Femur (tissue), 1 donor: Measurements from ENCODE around the gene ZNF276.
A peak's percentile ranks its signal among the peaks of the same experiment; 100 is the strongest.
"Not testable (repeated sequence)": the region's sequence is repeated elsewhere in the genome, so short reads cannot be mapped to it uniquely, and the experiment has no call there.

Source experiments
- DNase-seq: peaks from one replicate; pipeline ENCODE4 v3.0.0-alpha.2; 2017

The ZNF276 gene

DNA sequence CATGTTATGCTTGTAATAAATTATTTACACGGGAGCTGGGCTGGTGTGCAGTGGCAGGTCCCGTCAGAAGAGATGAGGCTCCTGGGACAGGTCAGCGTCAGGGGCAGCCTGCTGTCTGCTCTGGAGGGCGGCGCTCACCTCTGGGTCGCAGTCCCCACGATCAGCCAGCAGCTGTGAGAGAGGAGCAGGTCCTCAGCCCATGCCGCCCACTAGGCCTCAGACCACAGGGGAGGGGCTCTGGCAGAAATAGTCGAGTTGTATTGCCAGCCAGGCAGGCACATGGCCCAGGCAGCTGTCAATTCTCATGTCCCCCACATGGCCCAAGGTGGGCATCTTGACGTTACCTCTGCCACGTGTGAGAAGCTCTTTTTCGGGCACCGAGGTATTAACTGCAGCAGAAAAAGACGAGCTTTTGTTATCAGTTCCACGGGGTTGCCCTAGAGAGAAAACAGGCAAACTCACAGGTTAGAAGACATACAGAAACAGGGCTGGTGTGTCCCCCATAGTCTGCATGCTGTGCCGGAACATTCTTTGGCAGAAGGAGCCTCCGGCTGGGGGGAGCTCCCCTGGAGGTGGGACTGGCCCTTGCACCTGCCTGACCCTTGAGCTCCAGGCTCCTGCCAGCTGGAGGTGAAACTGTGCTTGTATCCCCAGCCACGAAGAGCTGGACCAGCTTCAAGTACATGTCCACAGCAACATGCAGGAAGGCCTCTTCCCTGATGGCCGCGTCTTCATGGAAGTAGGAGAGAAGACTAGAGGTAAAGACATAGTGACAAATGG is 17.4 kb downstream of the ZNF276 start:
- DNase-seq = no peak

DNA sequence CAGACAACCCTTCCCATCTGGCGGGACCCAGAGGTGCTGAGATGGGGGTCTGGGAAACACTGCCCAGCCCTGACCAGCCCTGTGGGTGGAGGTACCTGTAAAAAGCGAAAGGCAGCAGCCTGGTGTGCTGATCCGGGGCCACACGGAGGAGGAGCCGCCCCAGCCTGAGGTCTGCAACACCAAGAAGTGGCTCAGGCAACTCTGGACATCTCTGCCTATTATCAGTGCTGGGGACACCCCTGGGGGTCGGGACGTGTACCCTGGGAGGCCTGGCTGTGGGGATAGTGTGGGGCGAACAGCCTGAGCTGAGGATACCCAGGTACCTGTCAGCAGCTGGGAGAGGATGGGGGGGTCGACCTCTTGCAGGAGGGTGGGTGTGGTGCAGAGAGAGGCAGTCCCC is 18.0 kb downstream of the ZNF276 start:
- DNase-seq = no peak

DNA sequence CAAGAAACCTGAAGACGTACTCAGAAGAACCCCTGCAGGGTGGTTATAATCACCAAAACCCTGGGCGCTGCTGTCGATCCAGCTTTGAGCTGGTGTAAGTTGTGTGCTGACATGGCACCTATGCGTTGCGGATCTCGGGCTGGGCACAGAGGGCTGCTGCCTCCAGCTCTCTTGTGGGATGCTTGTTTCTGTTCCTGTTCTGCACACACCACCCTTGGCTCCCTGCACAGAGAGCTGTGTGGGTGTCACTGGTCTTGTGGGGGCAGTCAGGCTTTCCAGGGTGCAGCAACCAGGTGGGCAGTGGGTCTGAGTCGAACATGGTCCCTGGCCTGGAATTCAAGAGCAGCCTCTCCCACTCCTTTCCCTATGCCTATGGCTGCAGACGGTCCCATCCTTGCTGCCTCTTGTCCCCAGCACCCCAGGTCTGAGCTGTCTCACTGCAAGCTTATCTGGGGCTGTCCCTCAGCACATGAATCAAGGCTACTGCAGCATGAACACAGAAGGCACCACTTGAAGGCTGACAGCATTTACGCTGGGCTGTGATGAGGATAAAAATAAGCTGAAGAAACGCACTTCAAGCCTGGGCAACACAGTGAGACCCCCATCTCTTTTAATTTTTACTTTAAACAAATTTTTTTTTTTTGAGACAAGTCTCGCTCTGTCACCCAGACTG is 20.1 kb downstream of the ZNF276 start:
- DNase-seq = no peak

DNA sequence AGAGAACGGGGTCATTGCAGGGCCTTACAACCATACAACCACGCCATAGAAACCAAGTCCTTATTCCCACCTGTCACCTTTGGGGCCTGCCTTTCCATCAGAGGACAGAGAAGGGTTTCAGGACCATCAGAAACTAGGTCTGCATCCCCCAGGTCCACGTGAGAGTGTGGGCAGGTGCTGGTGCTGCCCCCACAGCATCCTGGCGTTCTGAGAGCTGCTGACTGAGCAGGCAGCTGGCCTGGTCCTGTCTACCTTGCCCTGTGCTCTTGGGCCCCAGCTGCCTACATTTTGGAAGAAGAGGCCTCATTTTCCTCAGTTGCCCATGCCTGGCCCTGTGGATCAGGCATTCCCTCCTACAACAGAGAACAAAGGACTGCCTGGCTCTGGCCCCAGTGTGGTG is 21.6 kb downstream of the ZNF276 start:
- no peak for DNase-seq

DNA sequence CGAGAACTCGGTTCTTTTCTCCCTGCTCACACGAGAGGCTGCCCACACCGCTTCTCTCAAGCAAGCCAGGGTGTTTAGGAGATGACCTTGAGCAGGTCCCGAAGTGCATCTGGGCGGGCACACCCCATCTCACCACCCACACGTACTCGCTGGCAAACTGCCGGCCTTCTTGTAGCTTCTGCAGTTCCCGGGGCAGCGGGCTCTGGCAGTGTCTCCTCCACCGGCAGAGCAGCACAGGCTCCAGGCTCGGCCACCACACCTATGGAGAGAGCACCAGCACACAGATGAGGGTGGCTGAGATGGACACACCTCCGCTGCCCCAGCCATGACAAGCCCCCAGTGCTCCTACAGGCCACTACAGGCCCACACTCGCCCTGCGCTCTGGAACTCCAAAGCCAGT is 23.5 kb downstream of the ZNF276 start:
- DNase-seq = no peak

DNA sequence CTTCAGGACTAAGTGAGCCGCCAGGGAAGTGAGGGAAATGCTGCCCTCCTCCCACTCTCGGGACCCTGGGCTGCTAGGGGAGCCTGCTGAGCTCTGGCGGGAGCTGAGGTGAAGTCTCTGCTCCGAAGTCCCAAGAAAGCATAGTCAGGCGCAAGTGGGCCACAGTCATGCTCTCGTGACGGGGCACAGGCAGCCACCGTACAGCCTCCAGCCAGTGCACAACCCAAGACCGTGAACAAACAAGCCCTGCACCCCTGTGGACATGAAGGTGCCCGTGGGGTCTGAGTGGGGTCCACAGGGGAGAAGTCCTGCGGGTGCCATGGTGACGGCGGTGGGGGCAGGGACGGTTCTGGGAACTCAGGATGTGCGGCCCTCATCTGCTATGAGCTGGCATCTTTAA is 24.7 kb downstream of the ZNF276 start:
- no peak for DNase-seq

DNA sequence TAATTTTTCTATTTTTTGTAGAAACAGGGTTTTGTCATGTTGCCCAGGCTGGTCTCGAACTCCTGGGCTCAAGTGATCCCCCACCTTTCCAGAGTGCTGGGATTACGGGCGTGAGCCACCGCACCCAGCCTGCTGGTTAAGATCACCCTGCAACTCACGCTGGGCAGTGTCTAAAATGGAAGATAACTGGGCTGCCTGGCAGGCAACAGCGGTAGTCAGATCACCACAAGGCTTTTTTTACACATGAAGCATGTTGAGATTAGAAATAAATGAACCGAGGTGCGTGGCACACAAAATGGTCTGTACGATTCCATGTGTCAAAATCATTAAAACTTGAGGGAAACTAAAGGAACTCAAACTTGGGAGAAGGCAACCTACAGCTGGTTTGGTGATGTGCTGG is 26.7 kb downstream of the ZNF276 start:
- DNase-seq = no peak

DNA sequence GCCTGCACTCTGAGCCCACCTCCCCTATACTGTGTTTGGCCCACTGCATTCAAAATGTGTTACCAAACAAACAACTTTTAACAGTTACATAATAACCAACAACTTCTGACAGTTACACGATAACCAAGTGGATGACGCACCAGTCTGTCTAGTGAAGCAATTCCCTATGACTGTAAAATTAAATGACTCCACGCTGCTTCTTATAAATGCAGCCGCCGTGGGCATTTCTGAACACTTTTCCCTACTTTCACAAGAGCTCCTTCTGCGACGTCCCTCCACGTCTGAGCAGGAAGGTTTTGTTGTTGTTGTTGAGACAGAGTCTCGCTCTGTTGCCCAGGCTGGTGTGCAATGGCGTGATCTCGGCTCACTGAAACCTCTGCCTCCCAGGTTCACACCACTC is 27.6 kb downstream of the ZNF276 start:
- no peak for DNase-seq

DNA sequence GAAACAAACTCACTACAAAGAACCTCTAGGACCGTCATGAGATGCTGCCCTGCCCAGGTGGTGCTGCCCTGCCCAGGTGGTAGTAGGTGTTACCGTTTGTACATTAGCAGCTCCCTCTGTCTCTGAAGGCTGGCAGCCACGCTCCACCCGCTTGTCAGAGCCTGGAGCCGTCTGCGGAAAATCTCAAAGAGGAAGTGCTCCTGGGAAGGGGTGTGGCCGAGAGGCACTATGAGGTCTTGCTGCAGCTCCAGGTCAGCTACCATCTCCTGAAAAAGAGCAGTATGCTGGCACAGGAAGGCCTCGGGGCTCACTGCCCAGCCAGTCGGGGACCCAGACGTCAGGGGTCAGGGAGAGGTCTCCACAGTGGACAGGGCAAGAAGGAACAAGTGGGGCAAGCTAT is 28.3 kb downstream of the ZNF276 start:
- no peak for DNase-seq

DNA sequence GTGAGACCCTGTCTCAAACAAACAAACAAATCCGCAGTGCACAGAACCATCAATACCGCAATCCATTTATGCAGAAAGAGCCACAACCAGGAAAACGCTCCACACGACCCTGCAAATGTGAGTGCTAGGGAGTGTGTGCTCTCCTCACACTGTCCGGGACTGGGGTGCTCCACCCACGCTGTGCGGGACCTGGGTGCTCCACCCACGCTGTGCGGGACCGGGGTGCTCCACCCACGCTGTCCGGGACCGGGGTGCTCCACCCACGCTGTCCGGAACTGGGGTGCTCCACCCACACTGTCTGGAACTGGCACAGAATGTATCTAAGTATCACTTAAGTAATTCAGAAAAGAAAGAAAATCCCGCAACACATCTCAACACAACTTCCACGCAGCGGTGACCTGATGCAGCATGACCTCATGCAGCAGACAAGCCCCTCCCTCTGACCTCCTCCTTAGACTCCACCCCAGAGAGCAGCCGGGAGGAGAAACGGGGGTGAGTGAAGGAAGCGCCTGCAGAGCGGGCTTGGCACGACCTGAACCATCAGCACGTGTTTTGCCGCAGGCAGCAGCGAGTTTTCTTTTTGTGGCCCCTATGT is 38.5 kb downstream of the ZNF276 start:
- no peak for DNase-seq

DNA sequence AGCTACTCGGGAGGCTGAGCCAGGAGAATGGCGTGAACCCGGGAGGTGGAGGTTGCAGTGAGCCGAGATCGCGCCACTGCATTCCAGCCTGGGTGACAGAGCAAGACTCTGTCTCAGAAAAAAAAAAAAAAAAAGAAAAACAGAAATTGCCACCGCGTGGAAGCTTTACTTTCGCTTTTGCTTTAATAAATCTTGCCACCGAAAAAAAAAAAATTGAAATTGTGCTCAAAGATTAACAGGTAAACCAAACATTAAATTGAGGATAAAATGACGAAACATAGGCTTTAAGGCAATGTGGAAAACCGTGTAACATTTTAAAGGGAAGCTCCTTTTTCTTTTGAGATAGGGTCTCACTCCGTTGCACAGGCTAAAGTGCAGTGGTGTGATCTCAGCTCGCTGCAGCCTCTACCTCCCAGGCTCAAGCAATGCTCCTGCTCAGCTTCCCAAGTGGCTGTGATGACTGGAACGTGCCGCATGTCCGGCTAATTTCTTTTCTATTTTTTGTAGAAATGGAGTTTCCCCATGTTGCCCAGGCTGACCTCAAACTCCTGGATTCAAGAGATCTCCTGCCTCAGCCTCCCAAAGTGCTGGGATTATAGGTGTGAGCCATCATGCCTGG is 40.1 kb downstream of the ZNF276 start:
- DNase-seq = no peak

DNA sequence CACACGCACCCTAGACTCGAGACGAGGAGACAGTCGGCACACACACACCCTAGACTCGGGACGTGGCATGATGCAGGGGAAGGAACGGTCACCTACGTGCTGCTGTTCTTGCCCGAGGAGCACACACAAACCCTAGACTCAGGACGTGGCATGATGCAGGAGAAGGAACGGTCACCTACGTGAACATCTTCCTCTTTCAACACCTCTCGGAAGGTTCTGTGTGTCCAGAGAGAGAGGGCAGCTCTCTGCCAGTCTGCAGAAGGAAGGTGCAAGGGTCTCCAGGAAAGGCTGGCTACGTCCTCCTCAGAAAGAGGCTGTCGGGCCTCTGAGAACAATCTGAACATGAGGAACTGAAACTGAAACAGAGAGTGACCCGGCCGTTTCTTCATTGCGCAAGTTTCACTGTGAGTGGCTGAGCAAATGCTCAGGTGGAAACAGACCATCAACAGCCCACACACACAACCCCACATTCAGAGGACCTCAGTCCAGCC is 43.4 kb downstream of the ZNF276 start:
- peak; percentile 53 for DNase-seq

DNA sequence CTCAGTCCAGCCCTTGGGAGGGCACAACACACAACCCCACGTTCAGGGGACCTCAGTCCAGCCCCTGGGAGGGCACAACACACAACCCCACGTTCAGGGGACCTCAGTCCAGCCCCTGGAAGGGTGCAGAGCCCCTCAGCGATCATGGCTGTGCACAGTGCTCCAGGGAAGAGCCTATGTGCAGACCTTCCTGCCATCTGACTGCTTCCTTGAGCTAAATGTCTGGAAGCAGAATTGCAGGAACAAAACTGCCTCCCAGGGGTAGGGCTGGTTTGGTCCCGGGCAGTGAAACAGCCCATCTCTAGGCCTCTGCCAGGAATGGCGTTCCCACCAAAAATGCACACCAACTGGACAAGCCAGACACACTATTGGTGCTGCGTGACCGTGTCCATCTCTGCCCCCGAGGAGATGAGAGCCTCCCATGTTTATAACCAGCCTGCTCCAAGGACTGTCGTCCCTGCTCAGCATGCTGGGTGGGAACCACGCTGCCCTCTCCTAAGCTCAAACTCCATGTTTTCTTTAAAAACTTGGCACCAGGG is 44.0 kb downstream of the ZNF276 start:
- no peak for DNase-seq

DNA sequence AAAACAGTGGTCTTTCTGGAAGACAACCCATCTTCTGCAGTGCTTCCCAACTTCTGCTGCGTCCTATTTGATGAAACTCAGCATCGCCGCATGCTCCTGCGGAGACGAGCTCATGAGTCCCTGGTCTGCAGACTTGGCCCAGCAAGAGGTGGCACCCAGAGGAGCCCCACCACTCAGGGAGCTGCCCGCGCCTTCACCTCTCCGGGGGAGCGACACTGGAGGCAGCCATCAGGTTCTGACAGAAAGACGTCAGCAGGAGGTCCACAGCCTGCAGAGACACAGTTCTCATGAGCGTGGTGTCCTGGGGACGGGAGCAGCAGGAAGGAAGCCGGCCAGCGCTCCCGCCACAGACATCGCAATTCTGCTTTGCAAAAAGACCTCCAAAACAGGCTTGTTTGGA is 49.0 kb downstream of the ZNF276 start:
- DNase-seq = no peak

DNA sequence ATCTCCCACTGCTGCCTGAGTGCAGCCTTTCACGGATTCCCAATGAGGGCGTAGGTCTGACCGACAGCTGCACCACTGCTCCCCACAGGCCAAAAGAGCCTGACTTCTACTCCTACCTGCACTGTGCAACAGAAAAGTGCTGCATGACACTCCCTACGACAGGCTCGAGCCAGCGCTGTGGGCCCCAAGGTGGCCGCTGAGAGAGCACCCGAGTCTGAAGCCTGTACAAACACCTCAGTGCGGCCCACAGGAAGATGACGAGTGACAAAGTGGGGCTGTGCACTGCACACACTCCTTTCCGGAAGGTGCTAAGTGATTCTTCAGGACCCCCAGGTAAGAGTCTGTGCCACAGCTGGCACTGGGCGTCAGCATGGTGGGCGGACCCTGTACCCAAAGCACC is 53.9 kb downstream of the ZNF276 start:
- DNase-seq = no peak

DNA sequence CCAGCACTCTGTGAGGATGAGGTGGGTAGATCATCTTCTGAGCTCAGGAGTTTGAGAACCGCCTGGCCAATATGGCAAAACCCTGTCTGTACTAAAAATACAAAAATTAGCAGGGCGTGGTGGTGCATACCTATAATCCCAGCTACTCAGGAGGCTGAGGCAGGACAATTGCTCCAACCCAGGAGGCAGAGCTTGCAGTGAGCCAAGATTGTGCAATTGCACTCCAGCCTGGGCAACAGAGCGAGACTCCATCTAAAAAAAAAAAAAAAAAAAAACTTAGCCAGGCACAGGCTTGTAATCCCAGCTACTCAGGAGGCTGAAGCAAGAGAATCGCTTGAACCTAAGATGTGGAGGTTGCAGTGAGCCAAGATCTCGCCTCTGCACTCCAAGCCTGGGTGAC is 56.9 kb downstream of the ZNF276 start:
- DNase-seq = not testable (repeated sequence)

DNA sequence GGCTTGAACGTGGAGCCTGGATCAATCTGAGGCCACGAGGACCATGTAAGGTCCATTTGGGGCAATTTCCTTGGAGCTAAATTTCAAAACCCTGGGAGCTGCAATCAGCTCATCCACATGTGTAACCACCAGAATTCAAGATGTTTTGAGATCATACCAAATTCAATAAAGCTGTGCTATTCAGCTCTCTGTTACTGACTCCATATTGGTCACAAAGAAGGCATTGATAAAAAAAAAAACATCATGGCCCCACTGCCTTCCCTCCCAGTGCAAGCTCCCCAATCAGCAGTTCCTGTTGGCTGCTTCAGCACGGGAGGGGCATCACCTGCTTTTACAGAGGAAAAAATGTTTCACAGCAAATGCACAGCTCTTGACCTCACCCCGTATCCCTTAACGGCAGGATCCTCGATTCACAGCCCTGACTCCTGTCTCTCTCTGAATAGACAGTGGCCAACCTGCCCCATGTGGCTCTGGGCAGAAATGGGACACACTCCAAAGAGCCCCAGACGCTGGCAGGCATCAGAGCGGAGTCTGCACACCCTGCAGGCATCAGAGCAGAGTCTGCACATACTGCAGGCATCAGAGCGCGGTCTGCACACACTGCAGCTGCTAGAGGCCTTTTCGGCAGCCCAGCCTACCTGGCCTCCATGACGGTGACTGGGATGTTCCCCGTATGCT is 58.0 kb downstream of the ZNF276 start:
- no peak for DNase-seq

DNA sequence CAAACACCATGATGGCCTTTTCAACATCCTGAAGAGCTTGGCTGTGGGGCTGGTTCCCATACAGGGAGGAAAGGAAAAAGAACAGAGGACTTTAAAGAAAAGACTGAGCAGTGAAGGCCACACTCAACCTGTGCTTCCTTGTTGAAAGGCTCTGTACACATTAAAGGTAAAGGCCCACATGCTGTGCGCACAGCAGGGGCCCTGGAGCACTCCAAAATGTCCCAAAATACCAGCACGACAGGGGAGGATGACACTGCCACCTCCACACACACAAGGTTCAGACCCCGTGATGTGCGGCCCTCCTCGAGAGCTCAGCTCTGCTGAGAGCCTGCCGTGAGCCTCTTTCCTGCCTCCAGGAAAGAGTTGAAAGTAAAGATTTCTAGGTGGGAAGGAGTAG is 58.6 kb downstream of the ZNF276 start:
- no peak for DNase-seq

DNA sequence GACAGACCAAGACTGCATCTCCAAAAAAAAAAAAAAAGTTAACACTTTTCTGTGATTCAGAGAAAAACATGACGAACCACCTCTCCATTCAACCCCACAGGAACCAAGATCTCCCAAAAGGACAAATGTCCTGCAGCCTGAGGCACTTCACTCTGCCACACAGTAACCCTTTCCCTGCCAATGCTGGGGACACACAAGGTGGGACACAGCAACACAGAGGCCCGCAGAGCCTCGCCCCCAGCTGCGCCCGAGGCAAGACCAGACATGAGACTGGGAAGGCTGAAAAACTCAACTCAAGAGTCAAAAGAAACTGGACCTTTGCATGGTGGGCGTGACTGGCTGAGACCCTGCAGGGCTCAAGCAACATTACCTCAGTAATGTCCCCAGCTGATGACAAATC is 61.2 kb downstream of the ZNF276 start:
- no peak for DNase-seq

DNA sequence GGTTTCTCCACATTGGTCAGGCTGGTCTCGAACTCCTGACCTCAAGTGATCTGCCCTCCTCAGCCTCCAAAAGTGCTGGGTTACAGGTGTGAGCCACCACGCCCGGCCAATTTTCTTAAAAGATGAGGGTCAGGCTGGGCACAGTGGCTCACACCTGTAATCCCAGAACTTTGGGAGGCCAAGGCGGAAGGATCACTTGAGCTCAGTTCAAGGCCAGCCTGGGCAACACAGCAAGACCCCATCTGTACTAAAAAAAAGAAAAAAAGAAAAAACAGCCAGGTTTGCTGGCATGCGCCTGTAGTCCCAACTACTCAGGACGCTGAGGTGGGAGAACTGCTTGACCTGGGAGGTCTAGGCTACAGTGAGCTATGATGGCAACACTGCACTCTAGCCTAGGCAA is 62.6 kb downstream of the ZNF276 start:
- not testable (repeated sequence) for DNase-seq

DNA sequence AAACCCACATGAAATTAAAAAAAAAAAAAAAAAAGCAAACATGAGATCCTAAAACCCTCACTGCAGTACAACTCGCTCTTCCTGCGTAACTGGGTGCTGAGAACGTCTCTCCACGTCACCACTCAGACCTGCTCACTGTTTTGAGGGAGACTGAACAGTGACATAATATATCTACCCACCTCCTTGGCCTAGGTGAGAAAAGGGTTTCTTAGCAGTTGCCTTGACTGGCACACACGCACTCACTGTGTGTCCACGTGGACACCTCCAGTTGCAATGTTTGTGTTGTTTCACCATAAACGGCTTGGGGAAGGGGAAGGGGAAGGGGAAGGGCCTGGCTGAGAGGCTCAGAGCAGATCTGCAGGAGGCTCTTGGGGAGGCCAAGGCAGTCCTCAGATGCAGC is 63.1 kb downstream of the ZNF276 start:
- DNase-seq = no peak

DNA sequence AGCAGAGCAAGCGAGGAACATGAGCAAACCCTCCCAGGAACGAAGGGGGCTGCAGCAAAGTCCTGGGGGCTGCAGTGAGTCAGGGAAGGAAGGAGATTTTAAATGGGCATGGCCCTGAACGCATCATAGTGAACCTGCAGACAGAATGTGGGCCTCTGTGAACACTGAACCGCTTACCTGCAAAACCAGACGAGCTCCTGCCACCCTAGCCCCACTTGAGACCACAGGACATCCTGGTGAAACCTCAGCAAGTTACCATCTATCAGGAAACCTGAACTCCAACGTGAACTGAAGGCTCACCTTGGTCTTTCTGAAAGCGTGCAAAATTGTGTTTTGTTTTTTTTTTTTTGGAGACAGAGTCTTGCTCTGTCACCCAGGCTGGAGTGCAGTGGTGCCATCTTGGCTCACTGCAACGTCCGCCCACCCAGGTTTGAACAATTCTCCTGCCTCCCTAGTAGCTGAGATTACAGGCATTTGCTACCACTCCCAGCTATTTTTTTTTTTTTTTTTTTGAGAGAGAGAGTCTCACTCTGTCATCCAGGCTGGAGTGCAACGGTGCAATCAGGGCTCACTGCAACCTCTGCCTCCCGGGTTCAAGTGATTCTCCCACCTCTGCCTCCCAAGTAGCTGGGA is 64.3 kb downstream of the ZNF276 start:
- DNase-seq = no peak
